Measurements from ENCODE around the gene RCSD1. TPM values are rescaled to one million over a fixed set of nuclear protein-coding genes. Genes with fewer than 3 reads are reported as not detected.
A peak's percentile ranks its signal among the peaks of the same experiment; 100 is the strongest.

RCSD1 gene
- total RNA-seq, 4 donors from 2014 or later: 16.8 to 19.0 (median 18.5) TPM

- no peak overlapping the region for H3K4me3 ChIP-seq
- TF ChIP-seq EP300 (IDR thresholded peaks at IDR 0.05) (no peak), POLR2A (IDR thresholded peaks at IDR 0.05; ENCODE audit: low read depth) (no peak), CTCF (IDR thresholded peaks at IDR 0.05) (no peak), POLR2AphosphoS5 (IDR thresholded peaks at IDR 0.05) (no peak)
- H3K27me3 ChIP-seq: no peaks in the 10 kb centered on the region
- intact Hi-C loops (cut with DNase I): no loop called here
- H3K27ac ChIP-seq (replicated peaks in 1 of 4): peak overlapping the region in 2 of 4 donors; percentile 41 to 47
- peaks cover 50 to 81% (median 76%) of the 10 kb centered on the region in 4 donors for H3K4me1 ChIP-seq
- DNase-seq (ENCODE audit: extremely low spot score): no peak
- WGBS: 78% methylated on average over 13 of the region's 16 CpGs
- no peaks in the 10 kb centered on the region for H3K9me3 ChIP-seq
- no peaks in the 10 kb centered on the region for H3K36me3 ChIP-seq
These were observed 20.5 kb downstream of the RCSD1 start for GRCh38 chr1:167650269-167651160.

DNA sequence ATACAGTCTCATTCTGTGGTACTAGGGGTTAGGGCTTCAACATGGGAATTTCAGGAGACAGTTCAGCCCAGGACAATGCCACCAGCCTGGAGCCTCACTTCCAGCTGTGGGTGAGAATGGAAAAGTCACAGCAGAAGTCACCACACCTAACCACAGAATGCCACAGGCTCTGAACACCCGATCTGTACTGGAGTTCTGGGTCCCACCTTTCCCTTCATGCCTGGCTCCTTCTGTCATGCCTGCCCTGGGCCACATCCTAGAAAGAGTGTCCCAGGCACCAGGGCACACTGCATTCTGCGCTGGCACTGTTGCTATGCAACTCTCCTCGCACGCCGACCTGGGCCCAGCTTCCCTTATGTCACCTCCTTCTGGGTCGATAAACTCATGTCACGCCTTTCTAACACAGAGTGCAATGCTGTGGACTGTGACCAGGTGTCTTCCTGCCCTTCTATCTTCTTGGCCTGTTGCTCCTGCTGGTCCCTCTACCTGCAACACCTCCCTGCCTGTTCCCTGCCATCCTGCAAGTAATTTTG lies 21.2 kb downstream of the RCSD1 start:
- DNase-seq (ENCODE audit: extremely low spot score): no peak
- no peaks in the 10 kb centered on the region for H3K36me3 ChIP-seq
- peaks cover 52 to 88% (median 74%) of the 10 kb centered on the region in 4 donors for H3K4me1 ChIP-seq
- peak overlapping the region in 1 of 4 donors; percentile 41 for H3K27ac ChIP-seq (replicated peaks in 1 of 4)
- H3K27me3 ChIP-seq: no peaks in the 10 kb centered on the region
- intact Hi-C loops (cut with DNase I): no loop called here
- TF ChIP-seq POLR2AphosphoS5 (IDR thresholded peaks at IDR 0.05) (no peak), CTCF (IDR thresholded peaks at IDR 0.05) (no peak), EP300 (IDR thresholded peaks at IDR 0.05) (no peak), POLR2A (IDR thresholded peaks at IDR 0.05; ENCODE audit: low read depth) (no peak)
- H3K9me3 ChIP-seq: no peaks in the 10 kb centered on the region
- no peak overlapping the region for H3K4me3 ChIP-seq
- 94% methylated on average over 6 of the region's 7 CpGs for WGBS

GRCh38 chr1:167654975-167655575 lies 25.0 kb downstream of the RCSD1 start:
- no peaks in the 10 kb centered on the region for H3K36me3 ChIP-seq
- 57% methylated on average over 7 of the region's 7 CpGs for WGBS
- intact Hi-C loops (cut with DNase I): no loop called here
- no peak overlapping the region for H3K27ac ChIP-seq (replicated peaks in 1 of 4)
- H3K4me1 ChIP-seq: peaks cover 30 to 88% (median 59%) of the 10 kb centered on the region in 4 donors
- no peak overlapping the region for H3K4me3 ChIP-seq
- no peak for DNase-seq (ENCODE audit: extremely low spot score)
- no peaks in the 10 kb centered on the region for H3K27me3 ChIP-seq
- no peaks in the 10 kb centered on the region for H3K9me3 ChIP-seq
- TF ChIP-seq POLR2AphosphoS5 (IDR thresholded peaks at IDR 0.05): no peak
- no peak for TF ChIP-seq POLR2A (IDR thresholded peaks at IDR 0.05; ENCODE audit: low read depth)
- TF ChIP-seq CTCF (IDR thresholded peaks at IDR 0.05): no peak
- TF ChIP-seq EP300 (IDR thresholded peaks at IDR 0.05): no peak

GRCh38 chr1:167656657-167657056 lies 26.6 kb downstream of the RCSD1 start:
- peaks cover 22 to 85% (median 55%) of the 10 kb centered on the region in 4 donors for H3K4me1 ChIP-seq
- no peaks in the 10 kb centered on the region for H3K9me3 ChIP-seq
- no peak for DNase-seq (ENCODE audit: extremely low spot score)
- no peaks in the 10 kb centered on the region for H3K27me3 ChIP-seq
- no peak for TF ChIP-seq CTCF (IDR thresholded peaks at IDR 0.05)
- TF ChIP-seq EP300 (IDR thresholded peaks at IDR 0.05): no peak
- no peak for TF ChIP-seq POLR2AphosphoS5 (IDR thresholded peaks at IDR 0.05)
- no peak for TF ChIP-seq POLR2A (IDR thresholded peaks at IDR 0.05; ENCODE audit: low read depth)
- intact Hi-C loops (cut with DNase I): no loop called here
- no peaks in the 10 kb centered on the region for H3K36me3 ChIP-seq
- no peak overlapping the region for H3K27ac ChIP-seq (replicated peaks in 1 of 4)
- WGBS: 93% methylated on average over 2 of the region's 2 CpGs
- H3K4me3 ChIP-seq: no peak overlapping the region
